ENCODE data around the gene LTBP2.

DNA sequence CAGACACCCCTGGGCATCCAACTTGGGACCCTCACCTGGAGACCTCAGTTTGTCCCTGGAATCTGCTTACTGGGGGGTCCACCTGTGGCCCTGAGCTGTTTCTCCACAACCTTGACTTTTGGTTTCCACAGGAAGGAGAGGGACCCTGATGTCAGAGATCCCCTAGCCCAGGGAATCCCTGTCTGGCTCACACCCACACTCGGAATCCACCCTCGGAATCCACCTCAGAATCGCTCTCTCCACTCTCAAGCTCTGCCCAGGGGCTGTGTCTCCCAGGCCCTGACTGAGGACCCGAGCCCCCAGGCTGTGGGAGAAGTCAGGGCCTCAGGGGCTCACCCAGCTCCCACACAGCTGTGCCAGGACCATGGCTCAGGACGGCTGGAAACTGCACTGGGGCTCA, 17.4 kb downstream of the LTBP2 start:
- TF ChIP-seq, protein P1, sequence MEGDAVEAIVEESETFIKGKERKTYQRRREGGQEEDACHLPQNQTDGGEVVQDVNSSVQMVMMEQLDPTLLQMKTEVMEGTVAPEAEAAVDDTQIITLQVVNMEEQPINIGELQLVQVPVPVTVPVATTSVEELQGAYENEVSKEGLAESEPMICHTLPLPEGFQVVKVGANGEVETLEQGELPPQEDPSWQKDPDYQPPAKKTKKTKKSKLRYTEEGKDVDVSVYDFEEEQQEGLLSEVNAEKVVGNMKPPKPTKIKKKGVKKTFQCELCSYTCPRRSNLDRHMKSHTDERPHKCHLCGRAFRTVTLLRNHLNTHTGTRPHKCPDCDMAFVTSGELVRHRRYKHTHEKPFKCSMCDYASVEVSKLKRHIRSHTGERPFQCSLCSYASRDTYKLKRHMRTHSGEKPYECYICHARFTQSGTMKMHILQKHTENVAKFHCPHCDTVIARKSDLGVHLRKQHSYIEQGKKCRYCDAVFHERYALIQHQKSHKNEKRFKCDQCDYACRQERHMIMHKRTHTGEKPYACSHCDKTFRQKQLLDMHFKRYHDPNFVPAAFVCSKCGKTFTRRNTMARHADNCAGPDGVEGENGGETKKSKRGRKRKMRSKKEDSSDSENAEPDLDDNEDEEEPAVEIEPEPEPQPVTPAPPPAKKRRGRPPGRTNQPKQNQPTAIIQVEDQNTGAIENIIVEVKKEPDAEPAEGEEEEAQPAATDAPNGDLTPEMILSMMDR (IDR thresholded peaks at IDR 0.05), result no peak
- TF ChIP-seq POLR2A (IDR thresholded peaks at IDR 0.05), result no peak
